Lower lobe of right lung (tissue), 2 donors: Measurements from ENCODE around the gene P2RX7. TPM values are rescaled to one million over a fixed set of nuclear protein-coding genes. Genes with fewer than 3 reads are reported as not detected.

Source experiments
- ATAC-seq, 2 donors: fragments of 200-7000 bp; cut with Tn5 transposase; one replicate each; pipeline ENCODE4 v1.9.1; 2020 to 2022; ENCODE audit warnings: mild to moderate bottlenecking in 2 of 2, moderate library complexity in 2 of 2
- DNase-seq: peaks from one replicate; pipeline ENCODE4 v3.0.0-alpha.2; 2020
- H3K27ac ChIP-seq: fragments of 200-600 bp; one replicate; pipeline ENCODE4 v1.8.0; 2022
- H3K27me3 ChIP-seq: fragments of 200-600 bp; one replicate; pipeline ENCODE4 v1.8.0; 2022; ENCODE audit warnings: low read depth
- H3K36me3 ChIP-seq: fragments of 200-600 bp; one replicate; pipeline ENCODE4 v1.8.0; 2022; ENCODE audit warnings: mild to moderate bottlenecking
- H3K4me1 ChIP-seq: fragments of 200-600 bp; one replicate; pipeline ENCODE4 v1.8.0; 2022
- H3K4me3 ChIP-seq: fragments of 200-600 bp; one replicate; pipeline ENCODE4 v1.8.0; 2022; ENCODE audit warnings: mild to moderate bottlenecking
- H3K9me3 ChIP-seq: fragments of 200-600 bp; one replicate; pipeline ENCODE4 v1.8.0; 2022
- CTCF ChIP-seq: fragments of 200-600 bp; IDR thresholded peaks from one replicate; pipeline ENCODE4 v1.8.0; 2022; ENCODE audit warnings: antibody characterized with exemption, mild to moderate bottlenecking
- intact Hi-C: fragments of 100-400 bp; cut with DNase I; formaldehyde crosslinking; loops from one replicate; pipeline ENCODE4 v1.11.0; 2022
- total RNA-seq: library from RNA; stranded (reverse); fragmentation: NEBNext Ultra II Directional; extraction: Animal tissue kit (Norgen Biotek cat#: 25700); gene quantifications from one replicate; pipeline ENCODE4 v1.2.1, GENCODE V29; 2021
- donor health status: DM: no; HTN: yes; CAD: no; lungs with severe emphysema.

Gene P2RX7
- total RNA-seq, 1 donor from 2014 or later = 20.5 TPM

DNA sequence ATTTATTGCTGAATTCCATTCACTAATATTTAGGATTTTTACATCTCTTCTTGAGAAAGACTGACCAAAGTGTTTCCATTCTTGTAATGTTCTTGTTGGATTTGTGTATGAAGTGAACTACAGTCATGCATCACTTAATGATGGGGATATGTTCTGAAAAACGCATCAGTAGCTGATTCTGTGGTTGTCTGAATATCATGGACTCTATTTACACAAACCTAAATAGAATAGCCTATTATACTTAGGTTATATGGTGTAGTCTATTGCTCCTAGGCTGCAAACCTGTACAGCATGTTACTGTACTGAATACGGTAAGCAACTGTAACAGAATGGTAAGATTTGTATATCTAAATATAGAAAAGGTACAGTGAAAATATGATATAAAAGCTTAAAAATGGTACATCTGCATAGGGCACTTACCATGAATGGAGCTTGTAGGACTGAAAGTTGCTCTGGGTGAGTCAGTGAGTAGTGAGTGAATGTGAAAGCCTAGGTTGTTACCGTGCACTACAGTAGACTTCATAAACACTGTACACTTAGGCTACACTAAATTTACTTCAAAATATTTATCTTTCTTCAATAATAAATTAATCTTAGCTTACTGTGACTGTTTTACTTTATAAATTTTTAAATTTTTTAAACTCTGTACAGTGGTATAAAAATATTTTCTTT, 49.7 kb downstream of the P2RX7 start:
- Histone ChIP-seq H3K9me3 (no peaks in the 10 kb centered on the region), H3K27ac (no peak overlapping the region), H3K4me3 (no peak overlapping the region), H3K27me3 (no peaks in the 10 kb centered on the region), H3K36me3 (peaks cover 34% of the 10 kb centered on the region), H3K4me1 (no peaks in the 10 kb centered on the region)
- intact Hi-C loops = no loop called here
- DNase-seq (no peak), ATAC-seq (no peak)
- no peak for TF ChIP-seq CTCF

GRCh38 chr12:121184425-121184824, 51.7 kb downstream of the P2RX7 start:
- no peak for ATAC-seq
- Histone ChIP-seq H3K27ac (no peak overlapping the region), H3K4me3 (no peak overlapping the region), H3K4me1 (no peaks in the 10 kb centered on the region), H3K36me3 (peaks cover 26% of the 10 kb centered on the region), H3K9me3 (no peaks in the 10 kb centered on the region), H3K27me3 (no peaks in the 10 kb centered on the region)
- peak; percentile 49 for DNase-seq
- intact Hi-C loops = no loop called here
- TF ChIP-seq CTCF = no peak

DNA sequence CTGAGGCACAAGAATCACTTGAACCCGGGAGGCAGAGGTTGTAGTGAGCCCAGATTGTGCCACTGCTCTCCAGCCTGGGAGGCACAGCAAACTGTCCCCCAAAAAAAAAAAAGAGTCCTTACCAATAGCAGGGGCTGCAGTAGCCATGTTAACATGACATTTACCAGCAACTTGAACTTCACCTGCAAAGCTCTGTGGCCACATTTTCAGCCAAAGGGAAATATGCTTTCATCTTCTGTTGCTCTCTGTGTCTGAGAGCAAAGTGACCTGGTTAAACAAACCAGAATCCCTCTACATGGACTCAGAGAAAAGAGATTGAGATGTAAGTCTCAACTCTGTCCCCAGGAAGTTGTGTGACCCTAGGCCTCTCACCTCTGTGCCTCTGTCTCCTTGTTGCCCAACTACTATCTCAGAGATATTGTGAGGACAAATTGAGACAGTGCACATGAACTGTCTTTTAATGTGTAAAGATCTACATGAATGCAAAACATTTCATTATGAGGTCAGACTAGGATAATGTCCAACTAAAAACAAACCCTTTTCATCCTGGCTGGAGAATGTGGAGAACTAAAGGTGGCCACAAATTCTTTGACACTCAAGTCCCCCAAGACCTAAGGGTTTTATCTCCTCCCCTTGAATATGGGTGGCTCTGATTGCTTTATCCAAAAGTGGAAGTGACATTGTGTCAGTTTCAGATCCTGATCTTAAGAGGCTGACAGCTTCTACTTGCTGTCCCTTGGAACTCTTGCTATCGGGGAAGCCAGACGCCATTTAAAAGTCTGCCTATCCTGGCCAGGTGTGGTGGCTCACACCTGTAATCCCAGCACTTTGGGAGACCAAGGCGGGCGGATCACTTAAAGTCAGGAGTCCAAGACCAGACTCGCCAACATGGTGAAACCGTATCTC, 52.6 kb downstream of the P2RX7 start:
- no peak overlapping the region for H3K27ac ChIP-seq
- ATAC-seq = peak; percentile 27 to 36
- DNase-seq = no peak

DNA sequence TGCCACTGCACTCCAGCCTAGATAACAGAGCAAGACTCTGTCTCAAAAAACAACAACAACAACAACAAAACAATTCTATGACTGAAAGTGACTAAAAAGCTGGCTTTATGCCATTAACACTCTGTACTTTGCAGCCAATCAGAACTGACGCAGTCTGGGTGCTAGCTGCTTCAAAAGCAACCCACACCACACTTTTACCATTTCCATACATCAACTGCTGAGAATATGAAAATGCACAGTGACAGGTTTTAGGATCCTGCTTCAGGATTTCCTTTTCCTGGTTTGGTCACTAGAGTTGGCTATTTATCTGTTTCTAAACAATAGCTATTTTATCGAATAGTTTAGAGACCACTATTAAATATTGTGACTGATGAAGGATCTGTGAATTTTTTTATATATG, 54.1 kb downstream of the P2RX7 start:
- no peaks in the 10 kb centered on the region for H3K9me3 ChIP-seq
- TF ChIP-seq CTCF = no peak
- H3K4me3 ChIP-seq = no peak overlapping the region
- H3K27me3 ChIP-seq = no peaks in the 10 kb centered on the region
- DNase-seq (no peak), ATAC-seq (no peak)
- intact Hi-C loops = no loop called here
- no peak overlapping the region for H3K27ac ChIP-seq
- peaks cover 6% of the 10 kb centered on the region for H3K36me3 ChIP-seq
- peaks cover 10% of the 10 kb centered on the region for H3K4me1 ChIP-seq

More for the DNA sequence above, 52.6 kb downstream of the P2RX7 start:
- TF ChIP-seq CTCF = no peak
- H3K36me3 ChIP-seq = peaks cover 18% of the 10 kb centered on the region
- no peak overlapping the region for H3K4me3 ChIP-seq
- no peaks in the 10 kb centered on the region for H3K27me3 ChIP-seq
- H3K9me3 ChIP-seq = no peaks in the 10 kb centered on the region
- intact Hi-C loops = no loop called here
- no peaks in the 10 kb centered on the region for H3K4me1 ChIP-seq

- Histone ChIP-seq H3K9me3 (no peaks in the 10 kb centered on the region), H3K36me3 (peaks cover 6% of the 10 kb centered on the region), H3K4me3 (no peak overlapping the region), H3K27ac (no peak overlapping the region), H3K4me1 (peaks cover 10% of the 10 kb centered on the region), H3K27me3 (no peaks in the 10 kb centered on the region)
- no peak for DNase-seq
- ATAC-seq = no peak
- no peak for TF ChIP-seq CTCF
- intact Hi-C loops = no loop called here
Observed at GRCh38 chr12:121187501-121187900, 54.8 kb downstream of the P2RX7 start.
